Loucy (cell line): ENCODE data around the gene RTBDN.
A peak's percentile ranks its signal among the peaks of the same experiment; 100 is the strongest.

Source experiments
- CTCF ChIP-seq: fragments of 200-600 bp; sonication (generic); conservative IDR thresholded peaks from 2 replicates; pipeline ENCODE4 v1.5.1; 2014; ENCODE audit warnings: mild to moderate bottlenecking, antibody characterized with exemption, low read length
- EZH2phosphoT487 ChIP-seq: fragments of 200-600 bp; IDR thresholded peaks from 2 replicates; pipeline ENCODE4 v1.6.1; 2018; ENCODE audit warnings: antibody characterized with exemption, mild to moderate bottlenecking, moderate library complexity, borderline replicate concordance

GRCh38 chr19:12806242-12807081, 27.9 kb downstream of the RTBDN start, which contains the start of gene RNASEH2A:
- 0 out of 2 replicates have a peak, but pooled peaks have one; percentile 11 for TF ChIP-seq CTCF
- TF ChIP-seq EZH2phosphoT487, result no peak
